Adrenal gland (tissue), 12 donors: ENCODE data around the gene KLKB1. TPM values are rescaled to one million over a fixed set of nuclear protein-coding genes. Genes with fewer than 3 reads are reported as not detected.
"Not testable (repeated sequence)": the region's sequence is repeated elsewhere in the genome, so short reads cannot be mapped to it uniquely, and the experiment has no call there.

Experiments
- DNase-seq, 7 donors: peaks; one replicate each; pipeline ENCODE4 v3.0.0-alpha.2; 2019 to 2020
- H3K27ac ChIP-seq, 5 donors: fragments of 200-600 bp; sonication (generic) in 4 of 5; 1 replicate in 3 of 5; 2 replicates in 2 of 5; pipeline versions ENCODE4 v1.5.1 to v1.8.0; 2016 to 2020; ENCODE audit warnings: mild to moderate bottlenecking in 1 of 5
- H3K27me3 ChIP-seq: fragments of 200-600 bp; 2 replicates; pipeline ENCODE4 v1.8.0; 2021
- H3K36me3 ChIP-seq, 2 donors: fragments of 200-600 bp; replicated peaks in 1 of 2; 1 replicate in 1 of 2; 2 replicates in 1 of 2; pipeline versions ENCODE4 v1.5.1 to v1.8.0; 2018 to 2022
- H3K4me1 ChIP-seq, 2 donors: fragments of 200-600 bp; replicated peaks in 1 of 2; 1 replicate in 1 of 2; 2 replicates in 1 of 2; pipeline versions ENCODE4 v1.5.1 to v1.8.0; 2018 to 2021
- H3K4me3 ChIP-seq, 4 donors: fragments of 200-600 bp; sonication (generic) in 3 of 4; one replicate each; pipeline ENCODE4 v1.5.1; 2016 to 2018
- H3K9me3 ChIP-seq, 3 donors: fragments of 200-600 bp; sonication (generic) in 1 of 3; replicated peaks in 1 of 3; 1 replicate in 2 of 3; 2 replicates in 1 of 3; pipeline versions ENCODE4 v1.5.1 to v1.8.0; 2016 to 2021
- POLR2A ChIP-seq, 2 donors: fragments of 450-650 bp; IDR thresholded peaks; one replicate each; pipeline ENCODE4 v1.6.1; 2017; ENCODE audit warnings: antibody characterized with exemption in 2 of 2, mild to moderate bottlenecking in 2 of 2, moderate library complexity in 1 of 2
- WGBS, 4 donors: extraction: QIAGEN DNeasy Blood & Tissue Kit in 2 of 4; methylation state at CpG; one replicate each; pipeline versions ENCODE4 v1.1.5 to v1.1.7; 2013 to 2017; 5-methylcytosine and 5-hydroxymethylcytosine counted together
- intact Hi-C, 2 donors: fragments of 100-400 bp; cut with DNase I; formaldehyde crosslinking; loops; one replicate each; pipeline versions ENCODE4 v1.14.1 to v1.15.0; 2022 to 2023
- polyA plus RNA-seq, 3 donors: library from polyadenylated mRNA; stranded (reverse); fragments of 200-250 nt in 2 of 3; fragments of 350-450 nt in 1 of 3; fragmentation: Illumina TruSeq in 1 of 3; extraction: RNeasy Lipid Tissue Mini Kit (QIAGEN cat#74804) in 1 of 3; gene quantifications; one replicate each; pipeline ENCODE4 v1.2.3, GENCODE V29; 2013 to 2014
- total RNA-seq, 9 donors: library from RNA; depleted of rRNA in 4 of 9; stranded (reverse); fragments of >200 nt in 4 of 9; fragments of 120-200 nt in 1 of 9; fragmentation: NEBNext Ultra II Directional in 1 of 9; extraction: Animal tissue kit (Norgen Biotek cat#: 25700) in 1 of 9; gene quantifications; one replicate each; pipeline versions ENCODE4 v1.1.0 to v1.2.4, GENCODE V29; 2013 to 2023
- TF ChIP-seq, protein P1 (sequence below), 6 experiments: fragments of 450-650 bp in 4 of 6; fragments of 200-600 bp in 2 of 6; sonication (generic) in 1 of 6; IDR thresholded peaks; 1 replicate in 5 of 6; 2 replicates in 1 of 6; pipeline versions ENCODE4 v1.5.1 to v1.8.0; 2016 to 2021; ENCODE audit warnings: antibody characterized with exemption in 6 of 6, mild to moderate bottlenecking in 2 of 6, moderate library complexity in 1 of 6
- donor health status: healthy with polysubstance abuse.
- donor health status: Bipolar disorder and iron deficiency.
- donor health status: DM: yes; HTN: yes; CAD: no.
- donor health status: DM: no; HTN: no; CAD: no.
- donor health status: DM: no; HTN: no; CAD: no.
- donor health status: DM: yes; HTN: yes; CAD: no.

The KLKB1 gene
- total and polyA plus RNA-seq, 12 donors = 0.35 to 5.9 (median 0.80) TPM

DNA sequence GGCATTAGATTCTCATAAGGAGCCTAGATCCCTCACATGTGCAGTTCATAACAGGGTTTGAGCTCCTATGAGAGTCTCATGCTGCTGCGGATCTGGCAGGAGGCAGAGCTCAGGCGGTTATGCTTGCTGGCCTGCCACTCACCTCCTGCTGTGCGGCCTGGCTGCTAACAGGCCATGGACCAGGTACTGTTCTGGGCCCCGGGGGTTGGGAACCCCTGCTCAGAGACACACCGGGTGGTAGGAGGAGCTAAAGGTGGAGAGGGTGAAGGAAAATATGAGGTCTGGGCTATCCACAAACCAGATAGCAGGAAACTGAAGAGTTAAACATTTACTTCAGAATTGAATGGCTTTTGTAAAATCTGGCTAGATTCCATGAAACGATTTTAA, 32.8 kb downstream of the KLKB1 start:
- no peak for DNase-seq
- WGBS, 4 donors = 68 to 82% (median 81%) methylated on average over 4 to 6 of the region's 6 CpGs
- no peak for TF ChIP-seq POLR2A (IDR thresholded peaks at IDR 0.05)
- TF ChIP-seq, protein P1, sequence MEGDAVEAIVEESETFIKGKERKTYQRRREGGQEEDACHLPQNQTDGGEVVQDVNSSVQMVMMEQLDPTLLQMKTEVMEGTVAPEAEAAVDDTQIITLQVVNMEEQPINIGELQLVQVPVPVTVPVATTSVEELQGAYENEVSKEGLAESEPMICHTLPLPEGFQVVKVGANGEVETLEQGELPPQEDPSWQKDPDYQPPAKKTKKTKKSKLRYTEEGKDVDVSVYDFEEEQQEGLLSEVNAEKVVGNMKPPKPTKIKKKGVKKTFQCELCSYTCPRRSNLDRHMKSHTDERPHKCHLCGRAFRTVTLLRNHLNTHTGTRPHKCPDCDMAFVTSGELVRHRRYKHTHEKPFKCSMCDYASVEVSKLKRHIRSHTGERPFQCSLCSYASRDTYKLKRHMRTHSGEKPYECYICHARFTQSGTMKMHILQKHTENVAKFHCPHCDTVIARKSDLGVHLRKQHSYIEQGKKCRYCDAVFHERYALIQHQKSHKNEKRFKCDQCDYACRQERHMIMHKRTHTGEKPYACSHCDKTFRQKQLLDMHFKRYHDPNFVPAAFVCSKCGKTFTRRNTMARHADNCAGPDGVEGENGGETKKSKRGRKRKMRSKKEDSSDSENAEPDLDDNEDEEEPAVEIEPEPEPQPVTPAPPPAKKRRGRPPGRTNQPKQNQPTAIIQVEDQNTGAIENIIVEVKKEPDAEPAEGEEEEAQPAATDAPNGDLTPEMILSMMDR (IDR thresholded peaks at IDR 0.05) = no peak
- H3K4me1 ChIP-seq = peaks cover 0 to 6% of the 10 kb centered on the region in 2 donors
- intact Hi-C loops = no loop called here
- no peaks in the 10 kb centered on the region for H3K9me3 ChIP-seq
- no peak overlapping the region for H3K27ac ChIP-seq
- no peaks in the 10 kb centered on the region for H3K36me3 ChIP-seq
- no peak overlapping the region for H3K4me3 ChIP-seq
- no peaks in the 10 kb centered on the region for H3K27me3 ChIP-seq

DNA sequence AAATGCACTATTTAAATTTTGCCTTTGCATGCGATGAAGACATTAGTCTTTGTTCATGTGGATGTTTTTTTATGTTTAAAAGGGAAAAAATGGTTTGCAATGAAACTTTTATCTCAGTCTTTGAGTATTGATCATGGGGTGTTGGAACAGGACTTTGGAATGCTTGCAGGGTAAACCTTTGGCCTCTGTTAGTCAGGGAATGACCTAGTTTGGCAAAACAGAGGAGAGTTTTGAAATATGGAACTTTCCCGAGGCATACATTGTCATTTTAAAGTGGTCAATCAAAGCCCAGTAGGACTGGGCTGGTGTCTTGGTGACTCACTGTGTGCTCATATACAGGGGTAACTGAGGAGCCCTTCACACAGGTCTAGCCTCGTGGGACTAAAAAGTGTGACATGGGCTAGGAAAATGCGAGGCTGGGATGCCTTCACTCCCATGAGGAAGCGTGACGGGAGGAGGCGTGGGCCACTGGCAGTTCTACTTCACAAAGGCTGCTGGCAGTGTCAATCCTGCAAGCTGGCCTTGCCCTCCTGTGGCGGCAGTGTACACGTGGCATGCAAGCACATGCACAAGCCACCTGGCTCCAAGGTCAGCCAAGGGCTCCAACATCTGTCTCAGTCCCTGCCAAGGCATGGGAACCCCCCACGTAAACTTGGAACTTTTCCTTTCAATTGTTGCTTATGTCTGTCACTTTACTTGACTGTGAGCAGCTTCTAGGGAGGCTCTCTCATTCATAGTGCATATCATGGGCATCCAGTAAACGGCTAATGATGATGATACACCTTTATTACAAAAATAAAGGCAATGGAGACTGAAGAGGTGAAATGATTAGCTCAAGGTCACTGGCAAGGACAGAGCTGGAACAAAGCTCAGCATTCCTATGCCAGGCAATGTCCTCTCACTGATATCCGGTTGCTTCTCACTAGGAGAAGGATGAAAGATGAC, 33.5 kb downstream of the KLKB1 start:
- no peak overlapping the region for H3K4me3 ChIP-seq
- H3K27ac ChIP-seq = peak overlapping the region in 2 of 5 donors; percentile 46 to 53
- no peaks in the 10 kb centered on the region for H3K36me3 ChIP-seq
- H3K9me3 ChIP-seq = no peaks in the 10 kb centered on the region
- DNase-seq = peak; percentile 19 to 84 (median 73)
- 44 to 53% (median 50%) methylated on average over 5 to 12 of the region's 12 CpGs for WGBS, 4 donors
- peaks cover 0 to 6% of the 10 kb centered on the region in 2 donors for H3K4me1 ChIP-seq
- no peak for TF ChIP-seq POLR2A (IDR thresholded peaks at IDR 0.05)
- TF ChIP-seq, protein P1 (IDR thresholded peaks at IDR 0.05) = no peak
- H3K27me3 ChIP-seq = no peaks in the 10 kb centered on the region
- intact Hi-C loops = no loop called here

DNA sequence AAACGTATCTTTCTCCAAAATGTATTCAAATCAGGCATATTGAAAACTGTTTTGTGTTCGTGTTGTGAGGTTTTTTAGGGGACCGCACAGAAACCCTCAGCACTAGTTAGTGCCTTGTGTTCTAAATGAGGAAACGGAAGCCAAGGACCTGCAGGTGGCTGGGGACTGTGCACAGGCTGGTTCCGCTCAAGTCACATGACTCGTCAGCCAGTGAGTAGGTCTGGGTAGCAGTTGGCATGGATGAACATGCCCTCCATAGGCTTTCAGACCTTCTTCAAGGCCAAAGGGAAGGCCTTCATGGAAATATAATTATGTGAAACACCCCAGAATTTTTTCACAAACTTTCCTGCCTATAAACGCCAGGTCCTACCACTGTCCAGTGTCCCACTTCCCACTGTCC, 37.4 kb downstream of the KLKB1 start:
- TF ChIP-seq, protein P1 (IDR thresholded peaks at IDR 0.05) = no peak
- no peak for TF ChIP-seq POLR2A (IDR thresholded peaks at IDR 0.05)
- intact Hi-C loops = no loop called here

DNA sequence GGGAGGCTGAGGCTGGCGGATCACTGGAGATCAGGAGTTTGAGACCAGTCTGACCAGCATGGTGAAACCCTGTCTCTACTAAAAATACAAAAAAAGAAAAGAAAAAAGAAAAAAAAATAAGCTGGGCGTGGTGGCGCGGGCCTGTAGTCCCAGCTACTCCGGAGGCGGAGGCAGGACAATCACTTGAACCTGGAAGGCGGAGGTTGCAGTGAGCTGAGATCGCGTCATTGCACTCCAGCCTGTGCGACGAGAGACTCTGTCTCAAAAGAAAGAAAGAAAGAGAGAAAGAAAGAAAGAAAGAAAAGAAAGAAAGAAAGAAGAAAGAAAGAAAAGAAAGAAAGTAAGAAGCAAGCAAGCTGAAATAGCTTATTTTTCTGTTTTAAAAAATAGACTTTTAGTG, 37.9 kb downstream of the KLKB1 start:
- H3K27ac ChIP-seq, H3K27me3 ChIP-seq, DNase-seq, H3K9me3 ChIP-seq, H3K36me3 ChIP-seq, intact Hi-C loops, H3K4me3 ChIP-seq, H3K4me1 ChIP-seq: not testable (repeated sequence)
- 88 to 96% (median 92%) methylated on average over 11 of the region's 11 CpGs for WGBS, 4 donors

More for the DNA sequence above, 37.4 kb downstream of the KLKB1 start:
- H3K4me3 ChIP-seq = no peak overlapping the region
- no peaks in the 10 kb centered on the region for H3K9me3 ChIP-seq
- H3K4me1 ChIP-seq = peaks cover 0 to 6% of the 10 kb centered on the region in 2 donors
- 86 to 95% (median 93%) methylated on average over 7 of the region's 7 CpGs for WGBS, 4 donors
- H3K27me3 ChIP-seq = no peaks in the 10 kb centered on the region
- no peak for DNase-seq
- no peaks in the 10 kb centered on the region for H3K36me3 ChIP-seq
- no peak overlapping the region for H3K27ac ChIP-seq
